PC-9 (cell line): Measurements from ENCODE around the gene ST6GALNAC6. TPM values are rescaled to one million over a fixed set of nuclear protein-coding genes. Genes with fewer than 3 reads are reported as not detected.
A peak's percentile ranks its signal among the peaks of the same experiment; 100 is the strongest.

Source experiments
- BruUV-seq: library from RNA; stranded (reverse); fragments of 400-500 nt; replicated peaks from 2 replicates; lab custom pipeline; 2021; lab: Mats Ljungman, UMichigan
- CTCF ChIA-PET: fragments of 300-600 bp; sonication (Branson Sonifier 250); formaldehyde crosslinking; loops from one replicate; lab custom pipeline; 2022; ENCODE audit warnings: antibody characterized with exemption; lab: Charles Lee
- POLR2A ChIA-PET: fragments of 300-600 bp; sonication (Branson Sonifier 250); formaldehyde crosslinking; loops from one replicate; lab custom pipeline; 2022; ENCODE audit warnings: antibody characterized with exemption; ENCODE audit not compliant: unreplicated experiment; lab: Charles Lee
- DNase-seq, 2 experiments: peaks; one replicate each; pipeline versions ENCODE4 v3.0.0 to v3.0.0-alpha.2; 2015 to 2022; ENCODE audit warnings: mixed read lengths in 1 of 2
- H2AFZ ChIP-seq: fragments of 200-600 bp; sonication (generic); 2 replicates; pipeline ENCODE4 v1.8.1; 2017; ENCODE audit warnings: antibody characterized with exemption
- H3F3A ChIP-seq: fragments of 200-600 bp; sonication (generic); 2 replicates; pipeline ENCODE4 v1.8.1; 2017; ENCODE audit warnings: antibody characterized with exemption, mild to moderate bottlenecking, low read depth; ENCODE audit not compliant: insufficient read depth
- H3K27ac ChIP-seq: fragments of 200-600 bp; sonication (generic); 2 replicates; pipeline ENCODE4 v1.6.1; 2016; ENCODE audit warnings: mixed run types
- H3K27me3 ChIP-seq: fragments of 200-600 bp; sonication (generic); 2 replicates; pipeline ENCODE4 v1.6.1; 2016; ENCODE audit warnings: low read depth, mixed run types; ENCODE audit not compliant: insufficient read depth
- H3K36me3 ChIP-seq: fragments of 200-600 bp; sonication (generic); 2 replicates; pipeline ENCODE4 v1.6.1; 2016; ENCODE audit warnings: low read depth, mixed run types
- H3K4me1 ChIP-seq: fragments of 200-600 bp; sonication (generic); replicated peaks from 2 replicates; pipeline ENCODE4 v1.6.1; 2016; ENCODE audit warnings: mixed run types; ENCODE audit not compliant: insufficient read depth
- H3K4me2 ChIP-seq: fragments of 200-600 bp; sonication (generic); 2 replicates; pipeline ENCODE4 v1.6.1; 2017; ENCODE audit warnings: mixed run types
- H3K4me3 ChIP-seq: fragments of 200-600 bp; sonication (generic); 2 replicates; pipeline ENCODE4 v1.6.1; 2016; ENCODE audit warnings: mixed run types
- H3K79me2 ChIP-seq: fragments of 200-600 bp; sonication (generic); 2 replicates; pipeline ENCODE4 v1.6.1; 2017; ENCODE audit warnings: low read depth, mixed run types
- H3K9me2 ChIP-seq: fragments of 200-600 bp; sonication (generic); 2 replicates; pipeline ENCODE4 v1.8.1; 2017; ENCODE audit warnings: mild to moderate bottlenecking; ENCODE audit not compliant: insufficient read depth
- H3K9me3 ChIP-seq: fragments of 200-600 bp; sonication (generic); 2 replicates; pipeline ENCODE4 v1.8.1; 2016; ENCODE audit warnings: low read depth; ENCODE audit not compliant: insufficient read depth
- H4K20me1 ChIP-seq: fragments of 200-600 bp; sonication (generic); 2 replicates; pipeline ENCODE4 v1.8.1; 2017; ENCODE audit not compliant: insufficient read depth
- EZH2 ChIP-seq: fragments of 200-600 bp; sonication (generic); IDR thresholded peaks from 2 replicates; pipeline ENCODE4 v1.8.0; 2017; ENCODE audit warnings: antibody characterized with exemption, low read depth
- intact Hi-C: fragments of 100-400 bp; cut with micrococcal nuclease; formaldehyde crosslinking; loops from one replicate; pipeline ENCODE4 v1.10.0; 2022; ENCODE audit not compliant: unreplicated experiment
- total RNA-seq: library from RNA; stranded (reverse); gene quantifications from 2 replicates; pipeline ENCODE4 v1.2.3, GENCODE V29; 2021
- TF ChIP-seq, protein P1 (sequence below): fragments of 200-600 bp; sonication (generic); conservative IDR thresholded peaks from 2 replicates; pipeline ENCODE4 v1.6.1; 2017; ENCODE audit warnings: mixed run types, antibody characterized with exemption, mild to moderate bottlenecking, moderate library complexity

ST6GALNAC6 gene
- total RNA-seq, 1 experiment from 2014 or later, result 23.3 TPM

DNA sequence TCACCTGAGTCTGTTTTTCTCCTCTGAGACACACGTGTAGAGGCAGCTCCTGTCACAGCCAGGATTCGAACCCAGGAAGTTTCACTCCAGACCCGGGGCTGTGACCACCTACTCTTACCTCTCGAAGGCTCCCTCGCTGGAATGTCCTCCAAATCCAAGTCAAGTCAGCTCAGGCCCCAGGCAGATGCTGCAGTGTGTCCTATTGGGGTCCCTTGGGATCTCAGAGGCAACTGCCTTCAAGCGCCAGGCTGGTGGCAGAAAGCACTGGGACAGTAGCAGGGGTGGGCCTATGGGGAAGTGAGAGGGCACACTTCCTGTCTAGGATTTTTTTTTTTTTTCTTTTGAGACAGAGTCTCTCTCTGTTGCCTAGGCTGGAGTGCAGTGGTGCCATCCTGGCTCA lies 18.2 kb upstream of the ST6GALNAC6 start:
- Histone ChIP-seq H3K4me2 (peak overlapping the region; percentile 72), H3K36me3 (no peaks in the 10 kb centered on the region), H2AFZ (no peak overlapping the region), H3F3A (peaks cover 39% of the 10 kb centered on the region), H3K79me2 (0 out of 2 replicates have a peak, but pooled peaks cover 9% of the 10 kb centered on the region), H3K4me3 (peak overlapping the region; percentile 42; the same call in 1 of the 2 replicates), H3K9me2 (no peaks in the 10 kb centered on the region), H3K27me3 (no peaks in the 10 kb centered on the region), H3K27ac (peak overlapping the region; percentile 97), H3K9me3 (no peaks in the 10 kb centered on the region), H4K20me1 (no peaks in the 10 kb centered on the region), H3K4me1 (peaks cover 64% of the 10 kb centered on the region)
- TF ChIP-seq, protein P1, sequence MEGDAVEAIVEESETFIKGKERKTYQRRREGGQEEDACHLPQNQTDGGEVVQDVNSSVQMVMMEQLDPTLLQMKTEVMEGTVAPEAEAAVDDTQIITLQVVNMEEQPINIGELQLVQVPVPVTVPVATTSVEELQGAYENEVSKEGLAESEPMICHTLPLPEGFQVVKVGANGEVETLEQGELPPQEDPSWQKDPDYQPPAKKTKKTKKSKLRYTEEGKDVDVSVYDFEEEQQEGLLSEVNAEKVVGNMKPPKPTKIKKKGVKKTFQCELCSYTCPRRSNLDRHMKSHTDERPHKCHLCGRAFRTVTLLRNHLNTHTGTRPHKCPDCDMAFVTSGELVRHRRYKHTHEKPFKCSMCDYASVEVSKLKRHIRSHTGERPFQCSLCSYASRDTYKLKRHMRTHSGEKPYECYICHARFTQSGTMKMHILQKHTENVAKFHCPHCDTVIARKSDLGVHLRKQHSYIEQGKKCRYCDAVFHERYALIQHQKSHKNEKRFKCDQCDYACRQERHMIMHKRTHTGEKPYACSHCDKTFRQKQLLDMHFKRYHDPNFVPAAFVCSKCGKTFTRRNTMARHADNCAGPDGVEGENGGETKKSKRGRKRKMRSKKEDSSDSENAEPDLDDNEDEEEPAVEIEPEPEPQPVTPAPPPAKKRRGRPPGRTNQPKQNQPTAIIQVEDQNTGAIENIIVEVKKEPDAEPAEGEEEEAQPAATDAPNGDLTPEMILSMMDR, result no peak
- no peak for TF ChIP-seq EZH2
- DNase-seq, result no peak
- intact Hi-C loops, result loop anchor here (2.0 to 5.0 kb wide), 3 partner anchors 47 to 415 kb away; partner anchors contain the start of gene CDK9
- CTCF ChIA-PET, result no interaction called here
- POLR2A ChIA-PET, result interaction anchor here (1.2 kb wide), 1 partner anchor 150 kb away, joined by 3 read pairs; the partner anchor contains the start of gene NAIF1
- TSS peak; percentile 87 for BruUV-seq

DNA sequence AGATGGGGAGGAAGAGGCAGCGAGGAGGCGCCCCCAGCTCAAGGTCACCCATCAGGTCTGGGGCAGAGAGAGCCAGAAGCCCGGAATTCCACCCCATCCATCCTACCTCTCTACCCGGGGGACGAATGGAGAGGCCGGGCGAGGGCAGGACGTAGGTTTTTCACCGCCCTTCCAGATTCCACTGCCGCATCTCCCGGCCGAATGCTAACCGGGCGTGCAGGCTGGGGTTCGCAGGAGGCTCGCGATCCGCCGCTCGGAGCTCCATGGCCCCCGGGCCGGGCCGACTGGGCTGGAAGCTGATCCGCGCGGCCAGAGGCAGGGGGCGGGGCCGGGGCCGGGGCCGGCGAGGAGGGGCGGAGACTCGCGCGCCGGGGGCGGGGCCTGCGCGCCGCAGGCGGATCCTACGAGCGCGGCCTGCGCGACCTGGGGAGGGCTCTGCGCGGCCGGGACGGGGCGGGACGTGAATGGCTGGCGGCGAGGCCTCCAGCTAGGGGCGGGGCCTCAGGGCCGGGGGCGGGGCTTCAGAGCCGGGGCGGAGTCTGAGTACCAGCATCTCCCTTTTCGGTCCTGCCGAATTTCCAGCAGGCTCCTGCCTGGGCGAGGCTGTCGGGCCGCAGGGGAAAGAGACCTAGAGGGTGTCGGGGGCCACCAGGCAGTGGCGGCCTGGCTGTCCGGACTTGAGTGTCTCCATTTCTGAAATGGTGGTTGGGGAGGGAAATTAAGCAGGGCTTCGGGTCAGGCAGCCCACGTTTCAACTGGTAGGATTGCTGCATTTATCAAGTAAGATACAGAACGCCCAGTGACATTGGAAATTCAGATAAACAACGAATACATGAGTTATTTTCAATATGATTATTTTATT lies 17.5 kb upstream of the ST6GALNAC6 start, which contains the start of gene ST6GALNAC4:
TSS of gene ST6GALNAC4 (minus strand) at position 322 of the 862 bp plus-strand sequence. CDS start 622 bp downstream, outside the sequence.
- Histone ChIP-seq H3K79me2 (0 out of 2 replicates have a peak, but pooled peaks cover 9% of the 10 kb centered on the region), H3K9me3 (no peaks in the 10 kb centered on the region), H3K4me1 (peaks cover 64% of the 10 kb centered on the region), H2AFZ (peak within 1 kb of the TSS; percentile 85), H3K9me2 (no peaks in the 10 kb centered on the region), H4K20me1 (no peaks in the 10 kb centered on the region), H3F3A (peaks cover 35% of the 10 kb centered on the region), H3K27me3 (no peaks in the 10 kb centered on the region), H3K4me3 (peak within 1 kb of the TSS; percentile 92), H3K27ac (peak within 1 kb of the TSS; percentile 97), H3K4me2 (peak within 1 kb of the TSS; percentile 97), H3K36me3 (no peaks in the 10 kb centered on the region)
- TF ChIP-seq, protein P1, result no peak
- TF ChIP-seq EZH2, result no peak
- CTCF ChIA-PET, result interaction anchor here (0.6 to 1.0 kb wide), 3 partner anchors 35 to 241 kb away, joined by 6 to 18 read pairs (median 6); no protein-coding TSS in a partner anchor
- BruUV-seq, result no TSS peak
- DNase-seq, result peak; percentile 61 to 95
- POLR2A ChIA-PET, result interaction anchor here (0.5 to 1.2 kb wide), 5 partner anchors 77 to 365 kb away, joined by 3 to 7 read pairs (median 3); partner anchors contain the start of gene NAIF1
- intact Hi-C loops, result loop anchor here (5.0 kb wide), 2 partner anchors 130 to 415 kb away; partner anchors contain the start of gene CDK9
